ENCODE results near the gene FBRSL1. TPM values are rescaled to one million over a fixed set of nuclear protein-coding genes. Genes with fewer than 3 reads are reported as not detected.
"Not testable (repeated sequence)": the region's sequence is repeated elsewhere in the genome, so short reads cannot be mapped to it uniquely, and the experiment has no call there.

The FBRSL1 gene
- polyA plus RNA-seq, 1 donor: 58.3 TPM

DNA sequence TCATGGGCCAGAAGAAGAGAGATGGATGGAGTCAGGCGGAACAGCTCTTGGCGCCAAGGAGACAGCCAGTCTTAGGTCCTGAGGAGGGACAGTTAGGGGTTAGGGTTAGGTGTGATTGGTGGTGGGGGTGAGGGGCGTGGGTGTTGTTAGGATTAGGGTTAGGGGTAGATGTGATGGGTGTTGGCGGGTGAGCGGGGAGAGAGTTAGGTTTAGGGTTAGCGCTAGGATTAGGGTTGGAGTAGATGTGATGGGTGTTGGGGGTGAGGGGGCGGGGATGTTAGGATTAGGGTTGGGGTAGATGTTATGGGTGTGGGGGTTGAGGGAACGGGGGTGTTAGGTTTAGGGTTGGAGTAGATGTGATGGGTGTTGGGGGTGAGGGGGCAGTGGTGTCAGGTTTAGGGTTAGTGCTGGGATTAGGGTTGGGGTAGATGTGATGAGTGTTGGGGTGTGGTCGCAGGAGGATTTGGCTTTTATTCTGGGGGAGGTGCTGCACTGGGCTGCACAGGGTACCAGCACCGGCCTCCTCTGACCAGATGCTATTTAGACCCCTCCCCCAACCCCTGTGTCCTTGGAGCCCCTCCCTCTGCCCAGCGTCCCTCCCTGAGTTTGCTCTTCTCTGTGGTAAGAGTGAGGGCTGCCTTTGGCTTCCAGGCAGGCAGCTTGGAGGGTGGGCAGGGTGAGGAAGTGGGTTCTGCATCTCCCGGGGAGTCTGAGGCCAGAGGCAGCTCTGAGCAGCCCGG is 35.6 kb upstream of the FBRSL1 start:
- DNase-seq: no peak

DNA sequence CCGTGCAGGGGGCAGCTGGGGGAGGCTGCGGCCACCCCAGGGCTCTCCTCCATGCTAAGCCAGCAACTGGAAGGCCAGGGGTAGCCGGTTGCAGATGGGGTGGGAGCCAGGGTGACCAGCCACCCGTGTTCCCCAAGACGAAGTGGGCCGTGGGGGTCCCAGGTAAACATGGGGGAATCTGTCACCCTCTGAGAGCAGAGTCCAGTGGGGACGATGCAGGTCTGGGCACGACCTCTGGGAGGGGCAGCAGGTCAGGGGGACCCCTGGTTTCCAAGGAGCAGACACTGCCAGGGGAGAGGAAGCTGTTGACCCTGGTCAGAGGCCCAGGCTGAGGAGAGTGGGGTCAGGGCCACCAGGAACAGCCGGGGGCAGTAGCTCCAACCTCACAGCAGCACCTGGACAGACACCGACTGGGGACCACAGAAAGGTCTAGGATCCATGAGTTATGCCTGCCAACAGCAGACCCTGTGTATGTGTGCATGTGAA is 35.0 kb upstream of the FBRSL1 start:
- no peak for DNase-seq

DNA sequence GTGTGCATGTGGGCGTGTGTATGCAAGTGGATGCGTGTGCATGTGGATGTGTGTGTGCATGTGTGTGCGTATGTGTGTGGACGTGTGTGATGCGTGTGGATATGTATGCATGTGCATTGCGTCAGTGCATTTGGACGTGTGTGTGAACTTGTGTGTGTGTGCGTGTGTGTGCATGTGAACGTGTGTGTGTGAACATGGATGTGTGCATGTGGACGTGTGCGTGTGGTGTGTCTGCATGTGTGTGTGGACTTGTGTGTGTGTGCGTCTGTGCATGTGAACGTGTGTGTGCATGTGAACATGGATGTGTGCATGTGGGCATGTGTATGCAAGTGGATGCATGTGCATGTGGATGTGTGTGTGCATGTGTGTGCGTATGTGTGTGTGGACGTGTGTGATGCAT is 34.4 kb upstream of the FBRSL1 start:
- no peak for DNase-seq

DNA sequence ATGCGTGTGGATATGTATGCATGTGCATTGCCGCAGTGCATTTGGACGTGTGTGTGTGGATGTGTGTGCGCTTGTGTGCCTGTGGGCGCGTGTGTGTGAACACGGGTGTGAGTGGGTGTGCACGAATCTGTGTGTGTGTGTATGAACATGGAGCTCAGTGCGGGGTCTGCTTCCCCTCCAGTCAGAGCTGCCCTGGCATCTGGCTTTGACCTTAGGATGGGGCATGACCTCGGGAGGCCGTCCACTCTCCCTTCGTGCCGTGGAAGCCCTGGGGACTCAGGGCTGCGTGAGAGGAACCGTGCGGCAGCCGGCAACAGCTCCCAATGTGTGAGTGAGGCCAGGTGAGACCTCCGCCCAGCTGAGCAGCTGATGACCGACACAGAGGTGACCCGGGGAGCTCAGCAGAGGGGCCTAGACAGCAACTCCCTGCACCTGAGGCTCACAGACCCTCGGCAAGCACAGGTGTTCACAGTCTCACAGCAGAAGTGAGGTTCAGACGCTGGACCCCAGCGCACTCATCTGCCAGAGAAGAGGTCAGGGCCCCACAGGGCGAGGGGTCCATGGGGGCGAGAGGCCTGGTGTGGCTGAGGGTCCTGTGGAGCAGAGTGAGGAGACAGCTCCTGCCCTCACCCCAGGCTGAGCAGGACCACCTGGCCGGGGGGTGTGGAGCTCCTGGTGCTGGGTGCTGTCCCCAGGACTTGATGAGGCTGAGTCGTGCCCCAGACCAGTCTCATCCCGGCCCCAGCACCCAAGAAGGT is 33.6 kb upstream of the FBRSL1 start:
- DNase-seq: no peak

DNA sequence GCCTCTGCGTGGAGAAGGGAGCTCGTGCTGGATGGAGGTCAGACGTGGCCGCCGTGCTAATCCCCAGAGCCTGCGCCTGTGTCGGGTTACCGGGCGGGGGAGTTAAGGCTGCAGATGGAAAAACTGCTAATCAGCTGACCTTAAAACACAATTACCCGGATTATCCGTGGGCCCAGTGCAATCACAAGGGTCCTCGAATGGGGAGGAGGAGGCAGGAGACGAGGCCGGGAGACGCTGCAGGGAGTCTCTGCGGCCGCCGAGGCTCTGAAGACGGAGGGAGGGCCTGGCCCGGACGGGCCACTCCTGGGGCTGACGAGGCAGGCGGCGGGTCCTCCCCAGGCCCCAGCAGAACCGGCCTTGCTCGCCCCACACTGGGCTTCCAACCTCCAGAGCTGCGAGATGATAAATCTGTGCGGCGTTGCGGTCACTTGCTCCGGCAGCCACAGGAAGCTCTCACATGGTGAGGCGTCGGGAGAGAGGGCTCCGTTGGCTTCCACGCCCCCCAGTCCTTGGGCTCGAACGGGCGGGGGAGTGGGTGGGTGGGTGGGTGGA is 32.9 kb upstream of the FBRSL1 start:
- no peak for DNase-seq

DNA sequence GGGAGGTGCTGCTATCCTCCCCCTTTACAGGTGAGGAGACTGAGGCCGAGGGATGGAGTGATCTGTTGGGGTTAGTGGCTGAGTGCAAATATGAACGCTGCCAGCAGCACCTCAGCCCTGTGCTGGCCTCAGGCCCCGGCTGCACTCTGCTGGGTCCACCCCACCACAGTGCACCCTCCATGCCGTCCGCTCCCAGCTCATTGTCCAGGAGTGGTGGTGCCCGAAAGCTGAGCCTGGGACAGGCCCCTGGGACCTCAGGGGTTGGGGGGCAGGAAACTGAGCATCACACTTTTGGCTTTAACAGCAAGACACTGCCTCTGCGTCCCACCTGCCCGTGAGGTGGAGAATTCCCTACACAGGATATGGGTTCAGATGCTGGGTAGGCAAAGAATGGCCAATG is 31.5 kb upstream of the FBRSL1 start:
- DNase-seq: no peak

DNA sequence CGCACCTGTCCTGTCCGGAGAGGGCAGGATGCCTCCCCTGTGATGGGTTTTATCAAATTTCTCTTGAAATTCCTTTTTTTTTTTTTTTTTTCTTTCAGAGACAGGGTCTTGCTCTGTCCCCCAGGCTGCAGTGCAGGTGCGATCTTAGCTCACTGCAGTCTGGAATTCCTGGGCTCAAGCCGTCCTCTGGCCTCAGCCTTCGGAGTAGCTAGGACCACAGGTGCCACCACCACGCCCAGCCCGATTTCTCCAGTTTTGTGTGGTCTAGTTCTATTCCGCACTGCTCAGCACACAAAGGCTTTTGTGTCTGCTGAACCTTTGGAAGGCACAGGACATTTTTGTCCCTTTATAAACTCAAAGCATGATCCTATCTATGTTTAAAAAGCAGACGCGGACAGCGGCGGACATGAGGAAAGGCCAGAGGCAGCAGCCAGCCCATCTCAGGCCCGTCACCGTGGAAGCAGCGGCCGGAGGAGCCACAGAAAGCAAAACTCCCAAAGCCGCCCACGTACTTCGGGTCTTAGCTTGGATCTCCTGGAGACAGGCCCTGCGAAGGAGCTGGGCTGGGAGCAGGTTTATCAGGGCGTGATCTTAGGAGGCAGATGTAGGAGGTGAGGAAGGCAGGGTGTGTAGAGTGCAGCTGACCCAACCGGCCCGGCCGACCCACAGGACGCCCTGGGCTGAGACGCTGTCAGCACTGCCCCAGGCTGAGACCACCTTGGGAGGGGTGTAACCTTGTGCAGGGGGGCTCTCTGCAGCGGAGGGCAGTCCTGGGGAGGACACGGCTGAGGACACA is 30.9 kb upstream of the FBRSL1 start:
- no peak for DNase-seq

DNA sequence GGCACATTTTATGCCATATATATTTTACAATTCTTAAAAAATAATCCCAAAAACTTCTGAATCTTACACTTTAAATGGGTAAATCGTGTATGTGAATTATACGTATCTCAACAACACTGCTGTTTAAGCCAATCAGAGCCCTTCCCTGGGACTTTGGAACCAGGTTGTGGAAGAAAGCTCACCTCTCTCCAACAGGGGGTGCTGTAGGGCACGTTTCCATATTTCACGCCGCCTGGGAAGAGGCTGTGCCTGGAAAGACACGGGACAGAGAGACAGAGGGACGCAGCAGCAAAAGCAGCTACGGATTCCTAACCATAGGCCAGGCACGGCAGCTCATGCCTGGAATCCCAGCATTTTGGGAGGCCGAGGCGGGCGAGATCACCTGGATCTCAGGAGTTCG is 29.4 kb upstream of the FBRSL1 start:
- DNase-seq: no peak

DNA sequence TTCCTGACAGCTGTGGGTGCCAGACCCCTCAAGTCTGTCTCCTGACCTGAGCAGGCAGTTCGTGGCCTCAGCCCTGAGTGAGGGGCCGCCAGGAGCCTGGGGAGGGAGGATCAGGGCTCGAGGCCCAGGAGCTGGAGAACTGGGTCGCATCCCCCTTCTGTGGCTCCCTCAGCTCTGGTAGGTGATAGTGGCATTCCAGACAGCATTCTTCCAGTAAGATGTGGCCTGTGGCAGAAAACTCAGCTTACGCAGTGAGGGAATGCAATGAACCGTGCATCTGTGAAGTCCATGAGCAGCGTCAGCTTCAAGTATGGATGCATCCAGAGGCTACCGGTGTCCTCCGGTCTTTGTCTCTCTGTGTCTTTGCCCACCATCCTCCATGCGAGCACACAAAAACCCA is 28.4 kb upstream of the FBRSL1 start:
- DNase-seq: no peak

DNA sequence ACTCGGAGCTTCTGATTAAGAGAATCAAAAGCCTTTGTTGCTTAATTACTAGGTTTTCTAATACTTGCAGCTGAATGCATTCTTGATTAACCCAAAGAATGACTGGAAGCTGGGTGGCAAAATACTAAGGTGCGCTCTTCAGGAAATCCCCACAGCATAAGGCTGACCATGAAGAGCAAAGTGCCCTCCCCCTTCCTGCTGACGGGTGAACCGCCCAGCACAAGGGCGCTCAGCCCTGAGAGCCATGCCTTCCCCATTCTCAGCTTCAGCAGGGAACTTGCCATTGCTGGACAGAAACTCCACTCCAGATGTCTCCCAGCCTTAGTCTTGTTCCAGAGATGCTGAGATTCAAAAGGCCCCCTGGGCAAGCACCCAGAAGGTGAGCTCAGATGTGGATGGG is 27.2 kb upstream of the FBRSL1 start:
- DNase-seq: no peak

DNA sequence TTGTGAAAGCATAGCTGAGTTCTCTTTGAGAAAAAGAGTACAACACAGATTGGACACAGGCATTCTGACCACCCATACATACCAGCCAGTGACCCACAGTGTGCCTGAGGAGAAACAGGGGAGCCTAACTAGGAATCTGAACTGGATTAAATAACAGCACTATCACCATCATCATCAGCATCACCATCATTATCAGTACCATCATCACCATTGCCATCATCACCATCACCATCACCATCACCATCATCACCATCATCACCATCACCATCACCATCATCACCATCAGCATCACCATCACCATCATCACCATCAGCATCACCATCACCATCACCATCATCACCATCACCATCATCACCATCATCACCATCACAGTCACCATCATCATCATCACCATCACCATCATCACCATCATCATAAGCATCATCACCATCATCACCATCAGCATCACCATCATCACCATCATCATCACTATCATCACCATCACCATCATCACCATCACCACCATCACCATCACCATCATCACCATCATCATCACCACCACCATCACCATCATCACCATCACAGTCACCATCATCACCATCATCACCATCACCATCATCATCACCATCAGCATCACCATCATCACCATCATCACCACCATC is 26.5 kb upstream of the FBRSL1 start:
- not testable (repeated sequence) for DNase-seq

DNA sequence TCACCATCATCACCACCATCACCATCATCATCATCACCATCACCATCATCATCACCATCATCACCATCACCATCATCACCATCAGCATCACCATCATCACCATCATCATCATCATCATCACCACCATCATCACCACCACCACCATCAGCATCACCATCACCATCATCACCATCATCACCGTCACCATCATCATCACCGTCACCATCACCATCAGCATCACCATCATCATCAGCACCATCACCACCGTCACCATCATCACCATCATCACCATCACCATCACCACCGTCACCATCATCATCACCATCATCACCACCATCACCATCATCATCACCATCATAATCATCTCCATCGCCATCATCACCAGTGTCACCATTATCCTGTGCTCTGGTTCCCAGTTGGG is 25.6 kb upstream of the FBRSL1 start:
- not testable (repeated sequence) for DNase-seq

DNA sequence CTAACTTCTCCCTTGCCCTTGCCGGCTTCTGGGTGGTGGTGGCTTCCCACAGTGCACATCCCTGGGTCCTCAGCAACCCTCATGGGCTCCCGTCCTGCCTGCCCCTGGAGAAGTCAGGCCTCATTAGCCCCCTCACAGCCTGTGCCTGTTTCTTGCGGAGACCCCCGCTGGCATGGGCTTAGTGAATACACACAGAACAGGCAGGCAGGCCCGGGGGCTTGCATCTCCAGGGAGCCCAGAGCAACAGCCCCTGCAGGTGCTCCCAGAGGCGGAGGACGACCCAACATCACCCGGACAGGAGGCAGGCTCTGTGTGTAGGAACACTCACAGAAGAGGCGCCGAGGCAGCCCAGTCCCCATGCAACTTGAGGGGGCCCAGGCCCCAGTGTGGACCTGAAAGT is 25.1 kb upstream of the FBRSL1 start:
- no peak for DNase-seq

DNA sequence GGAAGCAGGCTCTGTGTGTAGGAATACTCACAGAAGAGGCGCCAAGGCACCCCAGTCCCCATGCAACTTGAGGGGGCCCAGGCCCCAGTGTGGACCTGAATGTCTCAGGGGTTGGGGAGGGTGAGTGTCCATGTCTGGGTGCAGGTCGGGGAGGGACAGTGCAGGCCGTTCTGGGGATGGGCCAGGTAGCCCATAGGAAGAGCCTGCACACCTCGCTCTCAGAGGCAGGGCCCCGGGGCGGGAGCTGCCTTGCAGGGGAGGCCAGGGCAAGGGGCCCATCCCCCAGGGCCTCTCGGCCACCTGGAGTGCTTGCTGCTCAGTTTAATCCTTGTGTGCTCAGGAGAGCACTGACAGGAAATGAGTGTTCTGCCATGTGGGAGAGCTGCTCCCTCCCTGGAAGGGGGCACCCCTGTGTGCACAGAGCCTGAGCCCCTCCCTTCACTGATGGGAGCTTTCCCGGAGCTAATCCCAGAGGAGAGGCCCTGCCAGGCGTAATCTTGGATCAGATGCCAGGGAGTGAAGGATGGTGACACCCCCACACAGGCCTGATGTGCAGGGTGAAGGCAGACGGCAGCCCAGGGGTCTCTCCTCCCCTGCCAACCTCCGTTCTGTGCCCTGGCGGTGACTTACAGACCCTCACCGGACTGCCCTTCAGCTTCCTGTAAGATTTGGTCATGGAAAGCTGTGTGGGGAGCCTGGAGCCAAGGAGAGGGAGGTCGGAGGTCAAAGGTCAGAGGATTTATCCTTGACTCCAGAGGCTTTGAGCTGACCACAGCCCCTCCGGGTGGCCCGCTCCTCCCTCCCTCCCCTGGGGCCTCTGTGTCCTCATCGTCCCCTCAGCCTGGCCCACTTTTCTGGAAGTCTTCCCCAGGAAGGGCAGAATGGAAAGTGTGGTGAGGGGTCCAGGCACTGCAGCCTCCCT is 24.4 kb upstream of the FBRSL1 start:
- DNase-seq: no peak

DNA sequence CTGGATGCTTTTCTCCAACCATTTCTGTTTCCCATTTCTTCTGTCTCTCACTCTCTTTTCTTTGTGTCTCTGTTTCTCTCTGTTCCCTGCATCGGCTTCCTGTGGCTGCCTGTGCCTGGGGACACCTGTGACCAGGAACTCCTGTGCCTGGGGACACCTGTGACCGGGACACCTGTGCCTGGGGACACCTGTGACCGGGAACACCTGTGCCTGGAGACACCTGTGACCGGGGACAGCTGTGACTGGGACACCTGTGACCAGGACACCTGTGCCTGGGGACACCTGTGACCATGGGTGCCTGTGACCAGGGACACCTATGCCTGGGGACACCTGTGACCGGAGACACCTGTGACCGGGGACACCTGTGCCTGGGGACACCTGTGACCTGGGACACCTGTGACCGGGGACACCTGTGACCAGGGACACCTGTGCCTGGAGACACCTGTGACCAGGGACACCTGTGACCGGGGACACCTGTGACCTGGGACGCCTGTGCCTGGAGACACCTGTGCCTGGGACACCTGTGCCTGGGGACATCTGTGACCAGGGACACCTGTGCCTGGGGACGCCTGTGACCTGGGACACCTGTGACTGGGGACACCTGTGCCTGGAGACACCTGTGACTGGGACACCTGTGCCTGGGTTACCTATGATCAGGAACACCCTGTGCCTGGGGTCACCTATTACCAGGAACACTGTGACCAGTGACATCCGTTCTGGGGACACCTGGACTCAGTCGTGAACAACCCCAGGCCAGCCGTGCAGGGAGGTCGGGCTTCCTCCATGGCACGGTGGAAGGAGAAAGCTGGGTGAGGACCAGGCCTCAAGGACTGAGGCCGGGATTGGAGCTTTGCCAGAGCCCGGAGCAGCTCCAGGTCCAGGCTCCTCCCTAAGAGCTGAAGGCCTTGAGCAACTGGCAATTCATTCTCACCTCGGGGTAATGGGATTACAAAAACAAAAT is 23.4 kb upstream of the FBRSL1 start:
- DNase-seq: no peak

DNA sequence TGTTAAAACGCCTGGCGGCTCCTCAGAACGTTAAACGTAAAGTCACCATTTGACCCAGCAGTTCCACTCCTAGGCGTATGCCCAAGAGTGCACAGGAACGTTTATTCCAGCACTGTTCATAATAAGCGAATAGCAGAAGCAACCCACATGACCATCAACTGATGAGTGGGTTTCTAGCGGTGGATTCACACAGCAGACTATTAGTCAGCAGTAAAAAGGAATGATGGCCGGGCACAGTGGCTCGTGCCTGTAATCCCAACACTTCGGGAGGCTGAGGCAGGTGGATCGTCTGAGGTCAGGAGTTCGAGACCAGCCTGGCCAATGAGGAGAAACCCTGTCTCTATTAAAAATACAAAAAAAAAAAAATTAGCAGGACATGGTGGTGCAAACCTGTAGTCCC is 22.4 kb upstream of the FBRSL1 start:
- DNase-seq: no peak

DNA sequence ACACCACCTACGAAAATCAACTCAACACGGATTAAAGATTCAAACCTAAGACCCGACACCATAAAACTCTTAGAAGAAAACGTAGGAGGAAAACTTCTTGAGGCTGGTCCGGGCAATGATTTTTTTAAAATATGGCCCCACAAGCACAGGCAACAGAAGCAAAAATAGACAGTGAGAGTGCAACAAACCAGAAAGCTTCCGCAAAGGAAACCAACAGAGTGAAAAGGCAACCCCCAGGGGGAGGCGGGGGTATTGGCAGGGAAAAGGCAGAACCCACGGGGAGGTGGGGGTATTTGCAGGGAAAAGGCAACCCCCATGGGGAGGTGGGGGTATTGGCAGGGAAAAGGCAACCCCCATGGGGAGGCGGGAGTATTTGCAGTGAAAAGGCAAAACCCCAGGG is 20.5 kb upstream of the FBRSL1 start:
- no peak for DNase-seq

DNA sequence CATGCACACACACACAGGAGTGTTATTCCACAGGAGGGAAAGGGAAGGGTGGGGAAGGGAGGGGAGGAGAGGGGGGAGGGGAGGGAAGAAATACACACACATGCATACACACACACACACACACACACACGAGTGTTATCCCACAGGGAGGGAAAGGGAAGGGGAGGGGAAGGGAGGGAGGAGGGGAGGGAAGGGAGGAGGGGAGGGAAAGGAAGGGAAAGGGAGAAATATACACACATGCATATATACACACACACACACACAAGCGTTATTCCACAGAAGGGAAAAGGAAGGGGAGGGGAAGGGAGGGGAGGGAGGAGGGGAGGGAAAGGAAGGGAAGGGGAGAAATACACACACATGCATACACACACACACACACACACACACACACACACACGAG is 19.6 kb upstream of the FBRSL1 start:
- DNase-seq: no peak

DNA sequence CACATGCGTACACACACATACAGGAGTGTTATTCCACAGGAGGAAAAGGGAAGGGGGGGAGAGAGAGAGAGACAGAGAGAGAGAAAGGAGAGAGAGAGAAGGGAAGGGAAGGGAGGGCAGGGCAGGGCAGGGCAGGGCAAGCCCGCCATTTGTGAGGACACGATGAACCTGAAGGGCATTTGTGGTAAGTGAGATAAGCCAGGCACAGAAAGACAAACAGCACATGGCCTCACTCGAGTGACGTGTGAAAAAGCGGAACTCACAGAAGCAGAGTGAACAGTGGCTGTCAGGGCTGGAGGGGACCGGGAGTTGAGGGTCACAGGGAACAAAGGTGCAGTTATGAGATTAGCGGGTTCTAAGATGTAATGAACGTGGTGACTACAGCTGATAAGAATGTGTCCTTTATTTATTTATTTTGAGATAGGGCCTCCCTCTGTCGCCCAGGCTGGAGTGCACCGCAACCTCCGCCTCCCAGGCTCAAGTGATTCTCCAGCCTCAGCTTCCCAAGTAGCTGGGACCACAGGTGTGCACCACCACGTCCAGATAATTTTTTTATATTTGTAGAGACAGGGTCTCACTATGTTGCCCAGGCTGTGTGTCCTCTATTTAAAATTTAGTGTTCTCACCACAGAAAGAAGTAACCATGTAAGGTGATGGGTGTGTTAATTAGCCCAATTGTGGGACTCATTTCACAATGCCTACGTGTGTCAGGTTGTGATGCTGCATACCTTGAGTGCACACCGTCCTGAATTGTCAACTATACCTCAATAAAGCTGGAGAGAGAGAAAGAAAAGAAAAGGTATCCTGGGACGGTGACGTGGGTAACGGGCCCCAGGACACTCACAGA is 18.7 kb upstream of the FBRSL1 start:
- DNase-seq: no peak

All from hindlimb muscle (tissue), 1 donor.